ENCODE data around the gene ELANE.

- TF ChIP-seq EZH2phosphoT487 (IDR thresholded peaks at IDR 0.05; ENCODE audit: borderline replicate concordance) = no peak
- TF ChIP-seq CTCF (conservative IDR thresholded peaks at IDR 0.05; ENCODE audit: low read length) = no peak
These were observed 24.8 kb upstream of the ELANE start for GRCh38 chr19:827314-827709.
